HCT116 (cell line): ENCODE results near the gene MYH6. TPM values are rescaled to one million over a fixed set of nuclear protein-coding genes. Genes with fewer than 3 reads are reported as not detected.

Experiments used
- ATAC-seq: fragments of 200-7000 bp; cut with Tn5 transposase; 2 replicates; pipeline ENCODE4 v1.9.1; 2020; ENCODE audit warnings: mild to moderate bottlenecking, moderate library complexity
- BruUV-seq: library from RNA; stranded (reverse); fragments of 400-500 nt; replicated peaks from 2 replicates; lab custom pipeline; 2021; lab: Mats Ljungman, UMichigan
- CTCF ChIA-PET: fragments of 300-600 bp; sonication (Branson Sonifier 250); formaldehyde crosslinking; loops from one replicate; lab custom pipeline; 2021; ENCODE audit warnings: antibody characterized with exemption; lab: Charles Lee
- POLR2A ChIA-PET: fragments of 300-600, 350-600 bp; sonication (Branson Sonifier 250); formaldehyde crosslinking; loops from one replicate; lab custom pipeline; 2021; ENCODE audit warnings: antibody characterized with exemption; lab: Charles Lee
- RAD21 ChIA-PET, 2 experiments: fragments of 300-600 bp; sonication (Branson Sonifier 250); formaldehyde crosslinking; loops; one replicate each; lab custom pipeline; 2023; ENCODE audit warnings: low total read pairs in 2 of 2; ENCODE audit not compliant: uncharacterized antibody in 2 of 2, unreplicated experiment in 2 of 2, low non-redundant PET in 1 of 2; lab: Charles Lee
- DNase-seq: peaks from one replicate; pipeline ENCODE4 v3.0.0-alpha.2; 2010; ENCODE audit warnings: low read depth, low spot score
- H2AFZ ChIP-seq: fragments of 200-600 bp; shearing (Covaris generic), sonication (generic); 2 replicates; pipeline ENCODE4 v1.6.1; 2017; ENCODE audit warnings: low read depth, mixed run types, mixed read lengths, antibody characterized with exemption, low read length; ENCODE audit not compliant: poor library complexity, severe bottlenecking
- H3K27ac ChIP-seq: 2 replicates; pipeline ENCODE4 v1.5.1; 2012; ENCODE audit warnings: low read depth, low read length
- H3K27me3 ChIP-seq: fragments of 200-600 bp; sonication (generic); 2 replicates; pipeline ENCODE4 v1.6.1; 2016; ENCODE audit warnings: mixed run types, low read length, mixed read lengths; ENCODE audit not compliant: insufficient read depth
- H3K36me3 ChIP-seq, 2 experiments: fragments of 200-500 bp in 1 of 2; fragments of 200-600 bp in 1 of 2; sonication (Bioruptor generic) in 1 of 2; sonication (generic) in 1 of 2; 2 replicates each; pipeline versions ENCODE4 v1.5.1 to v1.6.1; 2014 to 2016; ENCODE audit warnings: low read length in 2 of 2, inconsistent platforms in 1 of 2, mixed read lengths in 1 of 2, mixed run types in 1 of 2; ENCODE audit not compliant: insufficient read depth in 2 of 2, control insufficient read depth in 1 of 2
- H3K4me1 ChIP-seq, 2 experiments: fragments of 200-600 bp in 1 of 2; sonication (generic) in 1 of 2; 2 replicates each; pipeline versions ENCODE4 v1.5.1 to v1.6.1; 2012 to 2017; ENCODE audit warnings: low read length in 2 of 2, inconsistent platforms in 1 of 2, mild to moderate bottlenecking in 1 of 2, mixed read lengths in 1 of 2, mixed run types in 1 of 2, moderate library complexity in 1 of 2; ENCODE audit not compliant: insufficient read depth in 2 of 2, control insufficient read depth in 1 of 2
- H3K4me2 ChIP-seq: fragments of 200-600 bp; sonication (generic); 2 replicates; pipeline ENCODE4 v1.6.1; 2017; ENCODE audit warnings: mixed run types, low read length, mixed read lengths
- H3K4me3 ChIP-seq, 2 experiments: fragments of 200-600 bp in 1 of 2; sonication (generic) in 1 of 2; replicated peaks in 1 of 2; 2 replicates each; pipeline ENCODE4 v1.5.1; 2011 to 2016; ENCODE audit warnings: low read length in 2 of 2, control low read depth in 1 of 2, low read depth in 1 of 2, mild to moderate bottlenecking in 1 of 2, mixed read lengths in 1 of 2, mixed run types in 1 of 2
- H3K79me2 ChIP-seq: fragments of 200-600 bp; sonication (generic); 2 replicates; pipeline ENCODE4 v1.6.1; 2017; ENCODE audit warnings: mild to moderate bottlenecking, mixed run types, low read length, moderate library complexity, mixed read lengths; ENCODE audit not compliant: insufficient read depth
- H3K9ac ChIP-seq: fragments of 200-600 bp; sonication (generic); 2 replicates; pipeline ENCODE4 v1.6.1; 2016; ENCODE audit warnings: low read length, mixed read lengths
- H3K9me2 ChIP-seq: fragments of 200-600 bp; sonication (generic), shearing (Covaris generic); 2 replicates; pipeline ENCODE4 v1.6.1; 2017; ENCODE audit warnings: mixed run types, mild to moderate bottlenecking, moderate library complexity; ENCODE audit not compliant: insufficient read depth
- H3K9me3 ChIP-seq, 2 experiments: fragments of 200-500 bp in 1 of 2; fragments of 200-600 bp in 1 of 2; sonication (Bioruptor generic) in 1 of 2; sonication (generic) in 1 of 2; 2 replicates each; pipeline ENCODE4 v1.6.1; 2014 to 2017; ENCODE audit warnings: low read length in 2 of 2, mixed read lengths in 2 of 2, inconsistent platforms in 1 of 2, low read depth in 1 of 2, mild to moderate bottlenecking in 1 of 2, mixed run types in 1 of 2, moderate library complexity in 1 of 2; ENCODE audit not compliant: control insufficient read depth in 1 of 2, insufficient read depth in 1 of 2
- H4K20me1 ChIP-seq: fragments of 200-600 bp; sonication (generic), shearing (Covaris generic); 2 replicates; pipeline ENCODE4 v1.6.1; 2017; ENCODE audit warnings: mixed run types, mild to moderate bottlenecking, moderate library complexity; ENCODE audit not compliant: insufficient read depth
- CEBPB ChIP-seq: IDR thresholded peaks from 2 replicates; pipeline ENCODE4 v1.6.1; 2012; ENCODE audit warnings: low read depth
- EZH2 ChIP-seq: fragments of 200-600 bp; sonication (generic); IDR thresholded peaks from 2 replicates; pipeline ENCODE4 v1.6.1; 2017; ENCODE audit warnings: antibody characterized with exemption, mixed run types
- EZH2phosphoT487 ChIP-seq: fragments of 200-600 bp; IDR thresholded peaks from 2 replicates; pipeline ENCODE4 v1.6.1; 2018; ENCODE audit warnings: antibody characterized with exemption, borderline replicate concordance
- JUND ChIP-seq: IDR thresholded peaks from 2 replicates; pipeline ENCODE4 v1.6.1; 2012
- POLR2A ChIP-seq: IDR thresholded peaks from 2 replicates; pipeline ENCODE4 v1.7.0; 2011; ENCODE audit warnings: borderline replicate concordance; ENCODE audit not compliant: insufficient read depth, insufficient read length; ENCODE audit errors: extremely low read depth
- SIN3A ChIP-seq: IDR thresholded peaks from 2 replicates; pipeline ENCODE4 v1.6.1; 2012; ENCODE audit warnings: low read depth
- SP1 ChIP-seq: IDR thresholded peaks from 2 replicates; pipeline ENCODE4 v1.6.1; 2012; ENCODE audit warnings: low read depth
- TCF7L2 ChIP-seq: IDR thresholded peaks from 2 replicates; pipeline ENCODE4 v1.7.0; 2011; ENCODE audit warnings: borderline replicate concordance, inconsistent platforms; ENCODE audit not compliant: insufficient read depth, insufficient read length; ENCODE audit errors: extremely low read depth
- YY1 ChIP-seq: IDR thresholded peaks from 2 replicates; pipeline ENCODE4 v1.6.1; 2011; ENCODE audit warnings: low read length, low read depth, moderate library complexity, mild to moderate bottlenecking; ENCODE audit not compliant: insufficient replicate concordance; ENCODE audit errors: extremely low read depth
- ZFX ChIP-seq: fragments of 450-650 bp; IDR thresholded peaks from 2 replicates; pipeline ENCODE4 v1.6.1; 2017
- intact Hi-C: fragments of 100-400 bp; cut with micrococcal nuclease; formaldehyde crosslinking; loops from 2 replicates; pipeline ENCODE4 v1.10.0; 2022
- total RNA-seq: library from RNA; stranded (reverse); gene quantifications from one replicate; pipeline ENCODE4 v1.2.1, GENCODE V29; 2021; ENCODE audit not compliant: unreplicated experiment
- TF ChIP-seq, protein P1 (sequence below): IDR thresholded peaks from 2 replicates; pipeline ENCODE4 v1.6.1; 2012
- TF ChIP-seq, protein P2 (sequence below): IDR thresholded peaks from 2 replicates; pipeline ENCODE4 v1.6.1; 2012
- TF ChIP-seq, protein P3 (sequence below): IDR thresholded peaks from 2 replicates; pipeline ENCODE4 v1.6.1; 2011; ENCODE audit warnings: mild to moderate bottlenecking, low read length, moderate library complexity; ENCODE audit not compliant: insufficient replicate concordance; ENCODE audit errors: extremely low read depth
- TF ChIP-seq, protein P4 (sequence below), 3 experiments: fragments of 200-600 bp in 1 of 3; sonication (generic) in 1 of 3; IDR thresholded peaks in 2 of 3; conservative IDR thresholded peaks in 1 of 3; 2 replicates each; pipeline ENCODE4 v1.5.1; 2012 to 2017; ENCODE audit warnings: low read depth in 2 of 3, low read length in 2 of 3, antibody characterized with exemption in 1 of 3, borderline replicate concordance in 1 of 3, control low read depth in 1 of 3, mild to moderate bottlenecking in 1 of 3, mixed read lengths in 1 of 3, mixed run types in 1 of 3, moderate library complexity in 1 of 3; ENCODE audit not compliant: insufficient read depth in 1 of 3

The MYH6 gene
- total RNA-seq, 1 experiment from 2014 or later, result not detected

DNA sequence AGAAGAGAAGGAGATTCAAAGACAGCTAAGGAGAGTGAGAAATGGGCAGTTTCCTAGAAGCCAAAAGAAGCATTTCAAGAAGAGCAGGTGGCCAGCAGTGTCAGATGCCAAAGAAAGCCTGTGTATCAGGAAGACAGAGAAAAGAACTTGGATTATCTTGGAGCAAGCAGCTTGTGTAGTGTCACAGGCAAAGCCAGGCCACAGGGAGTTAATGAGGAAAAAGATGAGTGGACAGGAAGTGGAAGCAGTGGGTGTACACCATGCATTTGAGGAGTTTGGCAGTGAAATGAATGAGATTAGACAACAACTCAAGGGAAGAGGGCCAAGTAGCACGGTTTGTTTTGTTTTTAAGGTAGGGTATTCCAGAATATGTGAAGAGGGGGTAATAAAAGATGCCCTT, 33.0 kb upstream of the MYH6 start (continued):
- no peak for TF ChIP-seq EZH2
- TF ChIP-seq, protein P1, sequence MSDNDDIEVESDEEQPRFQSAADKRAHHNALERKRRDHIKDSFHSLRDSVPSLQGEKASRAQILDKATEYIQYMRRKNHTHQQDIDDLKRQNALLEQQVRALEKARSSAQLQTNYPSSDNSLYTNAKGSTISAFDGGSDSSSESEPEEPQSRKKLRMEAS, result no peak

DNA sequence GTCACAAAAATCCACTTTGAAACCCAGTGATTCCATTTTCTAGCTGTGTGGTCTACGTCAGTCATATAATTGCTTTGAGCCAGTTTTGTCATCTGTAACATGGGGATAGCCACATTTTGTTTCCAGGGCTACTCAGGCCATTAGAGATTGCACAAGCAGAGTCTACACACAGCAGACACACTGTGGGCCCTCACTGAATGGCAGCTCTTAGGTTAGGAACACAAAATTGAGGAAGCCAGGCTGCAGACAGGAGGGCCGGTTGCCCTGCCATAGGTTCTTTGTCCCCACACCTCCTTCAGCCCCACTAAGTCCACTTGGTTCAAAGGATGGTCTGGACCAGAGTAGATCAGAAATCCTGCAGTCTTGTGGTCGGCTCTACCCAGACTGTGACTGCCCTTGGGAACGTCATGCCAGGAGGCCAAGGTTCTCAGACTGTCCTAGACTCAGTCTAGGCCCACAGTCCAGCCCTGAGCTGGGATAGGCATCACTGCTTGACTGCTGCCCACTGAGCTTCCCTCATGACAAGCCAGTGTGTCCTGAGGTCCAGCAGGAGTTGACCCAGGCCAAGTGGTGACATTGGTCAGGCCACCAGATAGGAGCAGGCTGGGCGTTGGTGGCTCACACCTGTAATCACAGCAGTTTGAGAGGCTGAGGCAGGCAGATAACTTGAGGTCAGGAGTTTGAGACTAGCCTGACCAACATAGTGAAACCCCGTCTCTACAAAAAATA, 31.2 kb upstream of the MYH6 start:
- no peaks in the 10 kb centered on the region for H4K20me1 ChIP-seq
- RAD21 ChIA-PET, result no interaction called here

More for the DNA sequence above, 31.2 kb upstream of the MYH6 start:
- H3K9me2 ChIP-seq, result no peaks in the 10 kb centered on the region
- H2AFZ ChIP-seq, result no peak overlapping the region
- no peak overlapping the region for H3K27ac ChIP-seq
- H3K36me3 ChIP-seq, result no peaks in the 10 kb centered on the region
- DNase-seq (no peak), ATAC-seq (no peak)
- no peaks in the 10 kb centered on the region for H3K9me3 ChIP-seq
- intact Hi-C loops, result no loop called here
- no peak overlapping the region for H3K4me3 ChIP-seq
- CTCF ChIA-PET, result no interaction called here
- no peaks in the 10 kb centered on the region for H3K79me2 ChIP-seq
- H3K27me3 ChIP-seq, result peaks cover 14% of the 10 kb centered on the region
- BruUV-seq, result no TSS peak
- H3K4me2 ChIP-seq, result no peak overlapping the region
- POLR2A ChIA-PET, result no interaction called here
- TF ChIP-seq, protein P2, sequence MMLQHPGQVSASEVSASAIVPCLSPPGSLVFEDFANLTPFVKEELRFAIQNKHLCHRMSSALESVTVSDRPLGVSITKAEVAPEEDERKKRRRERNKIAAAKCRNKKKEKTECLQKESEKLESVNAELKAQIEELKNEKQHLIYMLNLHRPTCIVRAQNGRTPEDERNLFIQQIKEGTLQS, result no peak
- TF ChIP-seq YY1, result no peak
- TF ChIP-seq EZH2, result no peak
- TF ChIP-seq SP1, result no peak
- no peak for TF ChIP-seq ZFX
- TF ChIP-seq, protein P3, sequence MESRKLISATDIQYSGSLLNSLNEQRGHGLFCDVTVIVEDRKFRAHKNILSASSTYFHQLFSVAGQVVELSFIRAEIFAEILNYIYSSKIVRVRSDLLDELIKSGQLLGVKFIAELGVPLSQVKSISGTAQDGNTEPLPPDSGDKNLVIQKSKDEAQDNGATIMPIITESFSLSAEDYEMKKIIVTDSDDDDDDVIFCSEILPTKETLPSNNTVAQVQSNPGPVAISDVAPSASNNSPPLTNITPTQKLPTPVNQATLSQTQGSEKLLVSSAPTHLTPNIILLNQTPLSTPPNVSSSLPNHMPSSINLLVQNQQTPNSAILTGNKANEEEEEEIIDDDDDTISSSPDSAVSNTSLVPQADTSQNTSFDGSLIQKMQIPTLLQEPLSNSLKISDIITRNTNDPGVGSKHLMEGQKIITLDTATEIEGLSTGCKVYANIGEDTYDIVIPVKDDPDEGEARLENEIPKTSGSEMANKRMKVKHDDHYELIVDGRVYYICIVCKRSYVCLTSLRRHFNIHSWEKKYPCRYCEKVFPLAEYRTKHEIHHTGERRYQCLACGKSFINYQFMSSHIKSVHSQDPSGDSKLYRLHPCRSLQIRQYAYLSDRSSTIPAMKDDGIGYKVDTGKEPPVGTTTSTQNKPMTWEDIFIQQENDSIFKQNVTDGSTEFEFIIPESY, result no peak
- TF ChIP-seq POLR2A, result no peak
- TF ChIP-seq TCF7L2, result no peak
- no peak for TF ChIP-seq CEBPB
- TF ChIP-seq EZH2phosphoT487, result no peak
- no peak for TF ChIP-seq JUND
- no peak for TF ChIP-seq SIN3A
- TF ChIP-seq, protein P4, sequence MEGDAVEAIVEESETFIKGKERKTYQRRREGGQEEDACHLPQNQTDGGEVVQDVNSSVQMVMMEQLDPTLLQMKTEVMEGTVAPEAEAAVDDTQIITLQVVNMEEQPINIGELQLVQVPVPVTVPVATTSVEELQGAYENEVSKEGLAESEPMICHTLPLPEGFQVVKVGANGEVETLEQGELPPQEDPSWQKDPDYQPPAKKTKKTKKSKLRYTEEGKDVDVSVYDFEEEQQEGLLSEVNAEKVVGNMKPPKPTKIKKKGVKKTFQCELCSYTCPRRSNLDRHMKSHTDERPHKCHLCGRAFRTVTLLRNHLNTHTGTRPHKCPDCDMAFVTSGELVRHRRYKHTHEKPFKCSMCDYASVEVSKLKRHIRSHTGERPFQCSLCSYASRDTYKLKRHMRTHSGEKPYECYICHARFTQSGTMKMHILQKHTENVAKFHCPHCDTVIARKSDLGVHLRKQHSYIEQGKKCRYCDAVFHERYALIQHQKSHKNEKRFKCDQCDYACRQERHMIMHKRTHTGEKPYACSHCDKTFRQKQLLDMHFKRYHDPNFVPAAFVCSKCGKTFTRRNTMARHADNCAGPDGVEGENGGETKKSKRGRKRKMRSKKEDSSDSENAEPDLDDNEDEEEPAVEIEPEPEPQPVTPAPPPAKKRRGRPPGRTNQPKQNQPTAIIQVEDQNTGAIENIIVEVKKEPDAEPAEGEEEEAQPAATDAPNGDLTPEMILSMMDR (IDR thresholded peaks at IDR 0.05 in 2 of 3, conservative IDR thresholded peaks at IDR 0.05 in 1 of 3; ENCODE audit: borderline replicate concordance in 1 of 3, insufficient read depth in 1 of 3, low read depth in 2 of 3, low read length in 2 of 3), result no peak
- H3K9ac ChIP-seq, result no peak overlapping the region
- no peaks in the 10 kb centered on the region for H3K4me1 ChIP-seq
